ENCODE results near the gene CDK5R1.
"Not testable (repeated sequence)": the region's sequence is repeated elsewhere in the genome, so short reads cannot be mapped to it uniquely, and the experiment has no call there.

CDK5R1 gene

GRCh38 chr17:32519228-32520103, 32.7 kb downstream of the CDK5R1 start:
- peak; percentile 87 for DNase-seq

DNA sequence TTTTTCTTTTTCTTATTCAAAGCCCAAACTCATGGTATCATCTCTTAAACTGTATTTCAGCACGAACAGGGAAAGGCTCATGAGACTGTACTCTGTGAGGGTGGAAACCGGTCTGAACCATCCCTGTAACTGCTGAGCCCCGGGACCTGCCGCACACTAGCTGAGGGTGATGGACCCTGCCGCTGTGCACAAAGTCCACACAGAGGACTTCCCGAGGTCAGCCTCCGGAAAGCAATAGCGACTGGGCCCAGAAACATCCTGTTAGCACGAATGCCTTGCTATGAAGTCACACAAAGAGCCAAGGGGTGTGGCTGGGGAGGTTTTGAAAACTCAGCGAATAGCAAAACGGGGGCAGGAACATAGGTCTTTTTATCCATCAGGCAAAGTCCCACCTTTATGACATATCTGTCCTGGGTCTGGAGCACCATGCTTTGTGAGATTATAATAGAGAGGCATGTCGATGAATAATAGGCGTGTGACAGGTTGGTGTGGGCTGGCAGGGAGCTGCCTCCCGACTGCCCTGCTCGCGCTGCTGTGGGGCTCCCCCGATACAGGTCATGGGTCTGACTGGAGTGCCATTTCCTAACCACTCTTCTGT, 33.4 kb downstream of the CDK5R1 start:
- DNase-seq: peak; percentile 43

GRCh38 chr17:32520737-32521404, 34.1 kb downstream of the CDK5R1 start:
- DNase-seq: peak; percentile 66

DNA sequence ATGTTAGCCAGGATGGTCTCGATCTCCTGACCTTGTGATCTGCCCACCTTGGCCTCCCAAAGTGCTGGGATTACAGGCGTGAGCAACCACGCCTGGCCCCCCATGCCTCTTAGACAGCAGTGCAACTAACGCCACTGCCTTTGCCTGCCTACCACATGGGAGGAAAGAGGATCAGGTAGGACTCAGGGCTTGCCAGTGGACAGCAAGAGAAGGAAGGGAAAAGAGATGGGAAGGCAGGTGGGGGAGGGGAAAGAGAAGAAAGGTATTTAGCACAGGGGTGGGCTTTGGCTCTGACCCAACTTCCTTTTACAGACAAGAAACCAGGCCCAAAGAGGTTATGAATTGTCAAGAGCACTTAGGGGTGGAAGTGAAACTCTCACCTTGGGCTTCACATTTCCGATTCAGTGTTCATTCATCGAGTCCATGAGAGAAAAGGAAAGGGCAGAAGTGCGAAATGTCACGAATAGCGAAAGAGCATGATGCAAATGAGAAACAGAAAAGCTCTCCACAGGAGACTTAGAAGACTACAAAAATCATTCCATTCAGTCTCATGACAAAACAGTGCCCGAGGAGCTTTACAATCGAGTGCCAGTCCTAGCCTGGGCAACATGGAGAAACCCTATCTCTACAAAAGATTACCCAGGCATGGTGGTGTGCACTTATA, 36.4 kb downstream of the CDK5R1 start:
- DNase-seq: no peak

- no peak for DNase-seq
These were observed 37.2 kb downstream of the CDK5R1 start for GRCh38 chr17:32523827-32524552.

GRCh38 chr17:32524553-32524880, 37.7 kb downstream of the CDK5R1 start:
- not testable (repeated sequence) for DNase-seq

GRCh38 chr17:32525122-32525521, 38.3 kb downstream of the CDK5R1 start:
- DNase-seq: peak; percentile 22

DNA sequence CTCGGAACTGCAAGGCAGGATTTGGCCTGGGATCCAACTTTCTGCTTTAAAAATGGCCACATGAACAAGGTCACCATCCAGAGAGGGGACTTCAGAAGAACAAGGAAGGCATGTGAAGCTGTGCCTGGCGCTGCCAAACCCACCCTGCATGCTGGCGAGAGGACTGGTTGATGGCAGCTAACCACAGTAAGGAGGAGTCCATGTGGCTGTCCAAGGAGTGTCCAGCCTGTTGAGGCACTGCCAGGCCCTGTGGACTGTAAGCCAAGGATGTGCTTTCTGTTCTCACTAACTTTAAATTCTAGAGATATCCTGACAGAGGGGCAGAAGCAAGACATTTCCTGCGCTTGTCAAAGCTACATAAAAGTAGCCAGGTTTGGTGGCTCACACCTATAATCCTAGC, 40.4 kb downstream of the CDK5R1 start:
- no peak for DNase-seq

DNA sequence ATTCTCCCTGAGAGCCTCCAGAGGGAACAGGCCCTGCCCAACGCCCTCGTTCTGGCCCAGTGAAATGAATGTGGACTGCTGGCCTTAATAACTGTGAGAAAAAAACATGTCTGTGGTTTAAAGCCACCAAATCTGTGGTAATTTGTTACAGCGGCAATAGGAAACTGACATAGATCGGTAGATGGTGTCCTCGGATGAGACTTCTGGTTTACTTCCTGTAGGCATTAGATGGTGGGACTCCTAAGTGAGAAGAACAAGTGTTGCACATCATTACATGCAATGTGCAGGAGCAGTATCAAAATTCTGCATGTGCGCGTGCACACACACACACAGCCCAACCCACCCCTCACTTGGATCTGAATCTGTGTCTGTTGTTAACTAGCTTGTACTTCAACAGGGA, 42.0 kb downstream of the CDK5R1 start:
- no peak for DNase-seq

DNA sequence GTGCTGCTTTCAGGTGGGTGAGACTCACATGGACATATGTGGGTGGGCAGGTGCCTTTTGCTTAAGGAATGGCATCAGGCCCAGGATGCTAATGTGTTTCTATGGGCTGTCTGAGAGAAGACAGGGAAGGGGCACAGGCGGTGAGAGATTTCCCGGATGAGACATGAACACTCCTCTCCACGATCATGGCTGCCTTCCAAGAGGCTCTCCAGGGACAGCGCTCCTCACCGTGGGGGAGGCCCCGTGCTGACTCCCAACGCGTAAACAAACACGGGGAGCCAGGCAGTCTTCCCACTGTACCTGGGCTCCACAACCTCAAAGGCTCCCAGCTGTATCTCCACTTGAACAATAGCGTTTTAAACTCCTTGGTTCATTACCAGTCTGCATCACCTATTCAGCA, 42.8 kb downstream of the CDK5R1 start:
- DNase-seq: peak; percentile 94

DNA sequence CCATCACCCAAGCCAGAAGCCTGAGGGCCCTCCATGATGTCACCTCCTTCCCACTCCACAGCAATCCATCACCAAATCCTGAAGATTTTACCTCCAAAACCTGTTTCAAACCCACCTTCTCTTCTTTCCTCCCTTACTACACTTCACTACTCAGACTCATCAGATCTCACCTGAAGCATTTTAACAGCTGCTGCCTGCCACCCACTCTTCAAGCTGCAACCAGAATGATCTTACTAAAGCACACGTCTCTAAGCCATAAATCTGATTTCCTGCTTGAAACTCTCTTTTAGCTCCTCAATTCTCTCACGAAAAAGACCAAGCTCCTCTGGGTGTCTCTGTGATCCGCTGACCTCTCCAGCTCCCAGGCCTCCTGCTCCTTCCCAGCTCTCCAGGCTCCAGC, 46.5 kb downstream of the CDK5R1 start:
- no peak for DNase-seq

DNA sequence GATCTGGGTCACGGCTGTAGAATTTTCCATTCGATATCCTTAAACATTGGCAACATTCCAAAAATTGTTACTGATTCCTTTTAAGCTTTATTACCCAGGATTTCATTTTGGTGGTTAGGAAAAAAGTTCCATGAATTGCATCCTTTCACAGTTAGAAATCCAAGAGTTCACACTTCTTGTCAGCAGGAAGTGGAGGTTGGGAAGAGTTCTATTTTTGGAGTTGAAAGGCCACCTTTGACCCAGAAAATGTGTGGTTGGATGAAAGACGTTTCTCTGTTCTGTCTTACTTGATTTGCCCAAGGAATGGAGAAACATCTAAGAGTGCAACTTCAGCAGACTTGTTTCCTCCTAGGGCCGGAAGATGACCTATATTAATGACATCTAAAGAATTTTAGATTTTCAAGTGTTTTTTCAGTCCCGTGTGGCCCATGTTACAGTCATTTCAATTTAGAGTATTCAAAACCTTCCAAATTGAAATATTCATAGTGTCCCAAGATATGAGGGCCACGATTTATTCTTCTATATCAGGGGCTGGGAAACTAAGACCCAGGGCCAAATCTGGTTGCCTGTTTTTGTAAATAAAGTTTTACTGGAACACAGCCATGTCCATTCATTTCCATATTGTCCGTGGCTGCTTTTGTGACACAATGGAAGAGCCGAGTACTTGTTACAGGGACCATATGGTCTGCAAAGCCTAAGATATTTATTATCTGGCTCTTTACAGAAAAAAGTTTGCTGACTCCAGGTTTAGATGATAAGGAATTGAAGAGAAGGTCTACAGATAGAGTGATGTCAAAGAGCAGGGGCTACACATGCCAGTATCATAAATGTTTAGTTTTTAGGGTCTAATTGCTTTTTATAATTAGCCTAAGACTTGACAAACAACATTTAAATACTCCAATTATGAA, 50.2 kb downstream of the CDK5R1 start:
- no peak for DNase-seq

Measured in NCI-H2171 treated with DMSO at 0.1 percent for 48 hours (cell line).